ENCODE results near the gene ZNF783. TPM values are rescaled to one million over a fixed set of nuclear protein-coding genes. Genes with fewer than 3 reads are reported as not detected.
"Not testable (repeated sequence)": the region's sequence is repeated elsewhere in the genome, so short reads cannot be mapped to it uniquely, and the experiment has no call there.

The ZNF783 gene
- total and polyA plus RNA-seq, 2 experiments from 2014 or later: 7.8 to 7.9 TPM

- not testable (repeated sequence) for H3K4me2 ChIP-seq; H2AFZ ChIP-seq; H3K9me2 ChIP-seq (replicated peaks; ENCODE audit: insufficient read depth); H3K4me1 ChIP-seq (ENCODE audit: insufficient read depth); H3K4me3 ChIP-seq; H3K27ac ChIP-seq; DNase-seq (ENCODE audit: low spot score); H3K27me3 ChIP-seq; H4K20me1 ChIP-seq (ENCODE audit: insufficient read depth, poor library complexity, severe bottlenecking); H3K36me3 ChIP-seq (replicated peaks; ENCODE audit: insufficient read depth, low read depth); H3K9me3 ChIP-seq (ENCODE audit: low read depth)
- WGBS (ENCODE audit: low lambda C conversion rate, missing lambda C conversion rate): 97% methylated on average over 10 of the region's 10 CpGs
- peaks cover 28% of the 10 kb centered on the region for H3K79me2 ChIP-seq
Measured at GRCh38 chr7:149251518-149251917, 10.5 kb upstream of the ZNF783 start.

GRCh38 chr7:149252378-149252777 is 9.6 kb upstream of the ZNF783 start:
- peaks cover 22% of the 10 kb centered on the region for H3K79me2 ChIP-seq

GRCh38 chr7:149253665-149254064 is 8.3 kb upstream of the ZNF783 start:
- no peaks in the 10 kb centered on the region for H3K4me1 ChIP-seq (ENCODE audit: insufficient read depth)
- H3K4me2 ChIP-seq: no peak overlapping the region
- TF ChIP-seq EZH2 (IDR thresholded peaks at IDR 0.05; ENCODE audit: borderline replicate concordance) (no peak), EZH2phosphoT487 (IDR thresholded peaks at IDR 0.05; ENCODE audit: low read depth, severe bottlenecking, unreplicated experiment) (no peak)
- TF ChIP-seq, protein P1, sequence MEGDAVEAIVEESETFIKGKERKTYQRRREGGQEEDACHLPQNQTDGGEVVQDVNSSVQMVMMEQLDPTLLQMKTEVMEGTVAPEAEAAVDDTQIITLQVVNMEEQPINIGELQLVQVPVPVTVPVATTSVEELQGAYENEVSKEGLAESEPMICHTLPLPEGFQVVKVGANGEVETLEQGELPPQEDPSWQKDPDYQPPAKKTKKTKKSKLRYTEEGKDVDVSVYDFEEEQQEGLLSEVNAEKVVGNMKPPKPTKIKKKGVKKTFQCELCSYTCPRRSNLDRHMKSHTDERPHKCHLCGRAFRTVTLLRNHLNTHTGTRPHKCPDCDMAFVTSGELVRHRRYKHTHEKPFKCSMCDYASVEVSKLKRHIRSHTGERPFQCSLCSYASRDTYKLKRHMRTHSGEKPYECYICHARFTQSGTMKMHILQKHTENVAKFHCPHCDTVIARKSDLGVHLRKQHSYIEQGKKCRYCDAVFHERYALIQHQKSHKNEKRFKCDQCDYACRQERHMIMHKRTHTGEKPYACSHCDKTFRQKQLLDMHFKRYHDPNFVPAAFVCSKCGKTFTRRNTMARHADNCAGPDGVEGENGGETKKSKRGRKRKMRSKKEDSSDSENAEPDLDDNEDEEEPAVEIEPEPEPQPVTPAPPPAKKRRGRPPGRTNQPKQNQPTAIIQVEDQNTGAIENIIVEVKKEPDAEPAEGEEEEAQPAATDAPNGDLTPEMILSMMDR (IDR thresholded peaks at IDR 0.05; ENCODE audit: poor library complexity): no peak
- H4K20me1 ChIP-seq (ENCODE audit: insufficient read depth, poor library complexity, severe bottlenecking): no peaks in the 10 kb centered on the region
- no peak overlapping the region for H2AFZ ChIP-seq
- no peak overlapping the region for H3K4me3 ChIP-seq
- 90% methylated on average over 7 of the region's 7 CpGs for WGBS (ENCODE audit: low lambda C conversion rate, missing lambda C conversion rate)
- peaks cover 9% of the 10 kb centered on the region for H3K79me2 ChIP-seq
- H3K27ac ChIP-seq: no peak overlapping the region
- DNase-seq (ENCODE audit: low spot score): no peak
- H3K9me2 ChIP-seq (replicated peaks; ENCODE audit: insufficient read depth): no peaks in the 10 kb centered on the region
- no peaks in the 10 kb centered on the region for H3K9me3 ChIP-seq (ENCODE audit: low read depth)
- H3K27me3 ChIP-seq: no peaks in the 10 kb centered on the region
- H3K36me3 ChIP-seq (replicated peaks; ENCODE audit: insufficient read depth, low read depth): no peaks in the 10 kb centered on the region

More at GRCh38 chr7:149252378-149252777, 9.6 kb upstream of the ZNF783 start:
- TF ChIP-seq EZH2 (IDR thresholded peaks at IDR 0.05; ENCODE audit: borderline replicate concordance) (no peak), EZH2phosphoT487 (IDR thresholded peaks at IDR 0.05; ENCODE audit: low read depth, severe bottlenecking, unreplicated experiment) (no peak)
- TF ChIP-seq, protein P1 (IDR thresholded peaks at IDR 0.05; ENCODE audit: poor library complexity): no peak
- no peak overlapping the region for H3K4me2 ChIP-seq
- H3K4me3 ChIP-seq: no peak overlapping the region
- no peak overlapping the region for H2AFZ ChIP-seq
- peaks cover 2% of the 10 kb centered on the region for H4K20me1 ChIP-seq (ENCODE audit: insufficient read depth, poor library complexity, severe bottlenecking)
- H3K9me2 ChIP-seq (replicated peaks; ENCODE audit: insufficient read depth): no peaks in the 10 kb centered on the region
- WGBS (ENCODE audit: low lambda C conversion rate, missing lambda C conversion rate): 96% methylated on average over 2 of the region's 2 CpGs
- H3K27ac ChIP-seq: no peak overlapping the region
- no peaks in the 10 kb centered on the region for H3K27me3 ChIP-seq
- no peak for DNase-seq (ENCODE audit: low spot score)
- H3K9me3 ChIP-seq (ENCODE audit: low read depth): no peaks in the 10 kb centered on the region
- no peaks in the 10 kb centered on the region for H3K4me1 ChIP-seq (ENCODE audit: insufficient read depth)
- H3K36me3 ChIP-seq (replicated peaks; ENCODE audit: insufficient read depth, low read depth): no peaks in the 10 kb centered on the region

GRCh38 chr7:149254181-149254858 is 7.7 kb upstream of the ZNF783 start:
- H3K36me3 ChIP-seq (replicated peaks; ENCODE audit: insufficient read depth, low read depth): no peaks in the 10 kb centered on the region
- H3K27me3 ChIP-seq: no peaks in the 10 kb centered on the region
- WGBS (ENCODE audit: low lambda C conversion rate, missing lambda C conversion rate): 97% methylated on average over 16 of the region's 16 CpGs
- no peak overlapping the region for H2AFZ ChIP-seq
- no peak for DNase-seq (ENCODE audit: low spot score)
- no peak overlapping the region for H3K27ac ChIP-seq
- no peaks in the 10 kb centered on the region for H3K9me3 ChIP-seq (ENCODE audit: low read depth)
- H3K9me2 ChIP-seq (replicated peaks; ENCODE audit: insufficient read depth): no peaks in the 10 kb centered on the region
- TF ChIP-seq EZH2phosphoT487 (IDR thresholded peaks at IDR 0.05; ENCODE audit: low read depth, severe bottlenecking, unreplicated experiment): no peak
- TF ChIP-seq EZH2 (IDR thresholded peaks at IDR 0.05; ENCODE audit: borderline replicate concordance): no peak
- TF ChIP-seq, protein P1 (IDR thresholded peaks at IDR 0.05; ENCODE audit: poor library complexity): no peak
- no peak overlapping the region for H3K4me3 ChIP-seq
- no peaks in the 10 kb centered on the region for H3K4me1 ChIP-seq (ENCODE audit: insufficient read depth)
- no peaks in the 10 kb centered on the region for H4K20me1 ChIP-seq (ENCODE audit: insufficient read depth, poor library complexity, severe bottlenecking)
- H3K79me2 ChIP-seq: peaks cover 4% of the 10 kb centered on the region
- H3K4me2 ChIP-seq: no peak overlapping the region

Measured in hepatocyte (in vitro differentiated cells).